Hematopoietic multipotent progenitor cell treated with erythropoietin and hydrocortisone succinate and interleukin-3 and kit ligand, for 15 days (in vitro differentiated cells): ENCODE data around the gene CST7.
"Not testable (repeated sequence)": the region's sequence is repeated elsewhere in the genome, so short reads cannot be mapped to it uniquely, and the experiment has no call there.

Experiments used
- DNase-seq: peaks from one replicate; pipeline ENCODE4 v3.0.0-alpha.2; 2015; ENCODE audit warnings: low spot score

CST7 gene

DNA sequence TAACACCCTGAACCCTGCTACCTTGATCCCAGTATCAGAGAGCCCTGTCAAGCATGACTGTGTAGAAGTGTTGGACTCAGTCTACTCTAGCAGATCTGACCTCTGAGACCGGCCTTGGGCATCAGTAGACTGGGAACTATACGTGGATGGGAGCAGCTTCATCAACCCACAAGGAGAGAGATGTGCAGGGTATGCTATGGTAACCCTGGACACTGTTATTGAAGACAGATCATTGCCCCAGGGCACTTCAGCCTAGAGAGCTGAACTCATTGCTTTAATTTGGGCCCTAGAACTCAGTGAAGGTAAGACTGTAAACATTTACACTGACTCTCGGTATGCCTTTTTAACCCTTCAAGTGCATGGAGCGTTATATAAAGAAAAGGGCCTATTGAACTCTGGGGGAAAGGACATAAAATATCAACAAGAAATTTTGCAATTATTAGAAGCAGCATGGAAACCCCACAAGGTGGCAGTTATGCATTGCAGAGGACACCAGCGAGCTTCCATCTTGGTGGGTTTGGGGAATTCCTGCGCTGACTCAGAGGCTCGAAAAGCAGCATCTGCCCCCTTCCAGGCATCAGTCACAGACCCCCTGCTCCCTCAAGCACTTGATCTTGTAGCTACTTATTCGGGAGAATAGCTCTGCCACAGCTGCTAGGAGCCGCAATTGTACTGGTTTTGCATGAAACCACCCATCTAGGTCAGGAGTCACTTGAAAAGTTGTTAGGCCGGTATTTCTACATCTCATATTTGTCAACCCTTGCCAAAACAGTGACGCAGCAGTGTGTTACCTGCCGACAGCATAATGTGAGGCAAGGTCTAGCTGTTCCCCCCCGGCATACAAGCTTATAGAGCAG is 19.0 kb upstream of the CST7 start:
- not testable (repeated sequence) for DNase-seq

DNA sequence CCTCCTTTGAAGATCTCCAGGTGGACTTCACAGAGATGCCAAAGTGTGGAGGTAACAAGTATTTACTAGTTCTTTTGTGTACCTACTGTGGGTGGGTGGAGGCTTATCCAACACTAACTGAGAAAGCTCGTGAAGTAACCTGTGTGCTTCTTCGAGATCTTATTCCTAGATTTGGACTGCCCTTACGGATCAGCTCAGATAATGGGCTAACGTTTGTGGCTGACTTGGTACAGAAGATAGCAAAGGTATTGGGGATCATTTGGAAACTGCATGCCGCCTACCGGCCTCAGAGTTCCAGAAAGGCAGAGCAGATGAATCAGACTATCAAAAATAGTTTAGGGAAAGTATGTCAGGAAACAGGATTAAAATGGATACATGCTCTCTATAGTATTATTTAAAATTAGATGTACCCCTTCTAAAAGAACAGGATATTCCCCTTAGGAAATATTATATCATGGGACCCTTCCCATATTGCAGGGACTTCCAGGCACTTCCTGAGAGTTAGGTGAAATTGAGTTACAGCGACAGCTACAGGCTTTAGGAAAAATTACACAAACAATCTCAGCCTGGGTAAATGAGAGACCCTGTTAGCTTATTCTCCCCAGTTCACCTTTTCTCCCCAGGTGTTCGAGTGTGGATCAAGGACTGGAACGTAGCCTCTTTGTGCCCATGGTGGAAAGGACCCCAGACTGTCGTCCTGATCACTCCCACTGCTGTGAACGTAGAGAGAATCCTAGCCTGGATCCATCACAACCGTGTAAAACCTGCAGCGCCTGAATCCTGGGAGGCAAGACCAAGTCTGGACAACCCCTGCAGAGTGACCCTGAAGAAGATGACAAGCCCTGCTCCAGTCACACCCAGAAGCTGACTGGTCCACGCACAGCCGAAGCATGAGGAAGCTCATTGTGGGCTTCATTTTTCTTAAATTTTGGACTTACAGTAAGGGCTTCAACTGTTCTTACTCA is 18.1 kb upstream of the CST7 start:
- not testable (repeated sequence) for DNase-seq

DNA sequence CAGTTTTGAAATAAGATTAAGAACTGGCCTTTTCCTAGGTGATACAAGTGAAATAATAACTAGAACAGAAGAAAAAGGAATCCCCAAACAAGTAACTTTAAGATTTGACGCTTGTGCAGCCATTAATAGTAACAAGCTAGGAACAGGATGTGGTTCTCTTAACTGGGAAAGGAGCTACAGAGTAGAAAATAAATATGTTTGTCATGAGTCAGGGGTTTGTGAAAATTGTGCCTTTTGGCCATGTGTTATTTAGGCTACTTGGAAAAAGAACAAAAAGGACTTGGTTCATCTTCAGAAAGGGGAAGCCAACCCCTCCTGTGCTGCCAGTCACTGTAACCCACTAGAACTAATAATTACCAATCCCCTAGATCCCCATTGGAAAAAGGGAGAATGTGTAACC is 17.2 kb upstream of the CST7 start:
- DNase-seq, result not testable (repeated sequence)

DNA sequence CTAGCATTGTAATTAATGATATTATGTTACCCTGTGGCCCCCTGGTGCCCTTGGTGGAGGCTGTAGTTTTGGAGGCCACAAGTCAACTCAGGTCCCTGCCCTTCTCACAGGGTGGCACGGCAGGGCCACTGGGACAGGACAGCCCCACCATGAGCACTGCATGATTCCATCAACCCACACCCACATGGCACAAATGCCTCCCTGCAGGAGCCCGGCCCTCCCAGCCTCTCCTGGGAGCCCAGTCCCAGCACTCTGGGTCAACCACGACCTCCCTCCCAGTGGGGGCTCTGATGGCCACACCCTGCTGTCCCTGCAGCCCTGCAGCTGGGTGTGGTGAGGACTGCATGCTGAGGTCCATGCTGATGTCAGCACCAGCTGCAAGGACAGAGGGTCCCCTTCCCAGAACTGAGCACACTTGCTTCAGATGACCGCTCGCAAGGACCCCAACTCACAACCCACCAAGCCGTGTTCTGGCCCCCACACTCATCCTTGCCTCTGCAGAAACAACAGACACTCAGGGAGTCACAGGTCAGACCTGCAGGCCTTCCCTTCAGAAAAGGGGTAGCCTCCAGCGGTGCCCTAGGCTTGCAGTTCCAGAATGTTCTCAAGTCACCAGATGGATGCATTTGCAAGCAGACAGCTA is 15.7 kb upstream of the CST7 start:
- no peak for DNase-seq

DNA sequence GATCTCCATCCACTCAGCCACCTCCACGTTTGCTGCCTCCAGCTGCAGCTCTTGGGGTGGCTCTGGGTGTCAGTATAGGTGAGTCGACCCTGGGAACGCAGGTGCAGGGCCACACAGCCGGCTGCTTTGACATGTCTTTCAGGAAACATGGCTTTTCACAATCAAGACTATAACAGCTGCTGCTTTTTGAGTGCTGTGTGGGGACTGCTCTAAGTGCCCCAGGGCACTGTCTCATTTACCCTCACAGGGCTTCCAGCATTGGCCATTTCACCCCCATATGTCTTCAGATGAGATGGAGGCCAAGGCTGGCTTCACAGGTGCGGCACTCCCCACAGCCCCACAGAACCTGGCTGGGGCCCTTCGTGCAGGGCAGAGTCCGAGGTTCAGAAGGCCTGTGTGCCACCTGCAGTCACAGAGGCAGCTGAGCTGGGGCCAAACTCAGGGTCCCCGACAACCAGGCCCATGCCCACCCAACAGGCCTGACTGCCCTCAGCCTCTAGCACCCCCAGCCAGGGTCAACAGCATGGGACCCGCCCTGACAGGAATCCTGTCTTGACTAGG is 14.9 kb upstream of the CST7 start:
- no peak for DNase-seq

DNA sequence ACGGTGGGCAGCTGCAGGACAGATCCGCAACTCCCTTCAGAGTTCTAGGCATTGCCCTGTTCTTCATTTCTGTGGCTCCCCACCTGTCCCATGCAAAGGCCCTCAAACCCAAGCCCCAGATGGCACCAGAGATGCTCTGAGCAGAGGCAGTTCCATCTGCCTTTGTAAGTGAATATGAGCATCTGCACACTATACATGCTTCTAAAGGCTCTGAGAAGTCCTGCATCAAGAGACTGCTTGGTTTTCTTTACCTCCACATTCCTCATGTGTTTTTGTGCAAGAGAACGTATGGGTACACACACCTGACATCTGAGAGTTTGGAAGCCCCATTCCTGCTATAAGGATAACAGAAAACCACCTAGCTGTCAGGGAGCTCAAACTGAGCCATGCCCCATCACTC is 14.4 kb upstream of the CST7 start:
- no peak for DNase-seq

DNA sequence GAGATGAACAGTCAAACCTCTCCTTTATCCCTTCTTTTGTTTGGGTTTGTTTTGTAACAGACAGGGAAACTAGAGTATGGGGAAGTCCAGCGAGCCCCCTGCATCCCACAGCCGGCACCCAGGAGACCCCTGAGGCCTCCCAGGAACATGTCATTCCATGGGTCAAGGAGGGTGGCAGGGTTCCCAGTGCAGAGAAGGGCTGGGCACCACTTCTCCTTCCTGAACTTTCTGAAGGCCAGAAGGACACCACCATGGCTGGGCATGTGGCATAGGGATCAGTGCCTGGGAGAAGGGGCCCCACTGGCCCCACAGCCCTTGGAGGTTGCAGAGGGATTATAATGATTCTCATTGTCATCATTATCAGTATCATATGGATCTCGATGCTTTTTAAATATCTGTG is 13.9 kb upstream of the CST7 start:
- no peak for DNase-seq

DNA sequence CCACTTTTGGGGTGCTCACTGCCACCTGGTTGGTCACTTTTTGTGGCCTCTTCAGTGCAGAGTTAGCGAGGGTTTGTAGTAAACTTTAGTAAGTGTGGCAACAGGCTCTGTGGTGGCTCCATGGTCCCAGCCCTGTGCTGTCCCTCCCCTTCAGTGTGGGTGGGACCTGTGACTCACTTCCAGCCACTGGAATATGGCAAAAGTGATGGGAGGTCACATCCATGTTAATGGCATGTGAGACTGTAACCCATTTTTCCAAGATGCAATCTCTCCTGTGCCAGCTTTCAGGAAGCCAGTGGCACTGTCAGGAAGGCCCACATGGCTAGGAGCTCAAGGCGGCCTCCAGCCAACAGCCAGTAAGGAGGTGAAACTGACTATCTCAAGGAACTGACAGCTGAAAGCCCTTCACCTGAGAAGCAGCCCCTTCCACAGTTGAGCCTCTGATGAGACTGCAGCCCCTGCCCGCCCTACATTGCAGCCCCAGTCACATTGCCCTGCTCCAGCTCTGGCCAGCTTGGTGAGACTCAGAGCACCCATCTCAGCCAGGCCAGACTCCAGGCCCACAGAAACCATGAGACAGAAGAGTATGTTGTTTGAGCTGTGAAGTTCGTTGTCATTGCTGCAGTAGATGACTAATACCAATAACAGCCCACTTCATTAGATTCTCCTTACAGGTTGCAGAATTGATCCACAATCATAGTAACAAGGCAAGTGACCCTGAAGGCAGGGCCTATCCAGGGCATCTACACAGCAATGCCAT is 13.1 kb upstream of the CST7 start:
- no peak for DNase-seq

DNA sequence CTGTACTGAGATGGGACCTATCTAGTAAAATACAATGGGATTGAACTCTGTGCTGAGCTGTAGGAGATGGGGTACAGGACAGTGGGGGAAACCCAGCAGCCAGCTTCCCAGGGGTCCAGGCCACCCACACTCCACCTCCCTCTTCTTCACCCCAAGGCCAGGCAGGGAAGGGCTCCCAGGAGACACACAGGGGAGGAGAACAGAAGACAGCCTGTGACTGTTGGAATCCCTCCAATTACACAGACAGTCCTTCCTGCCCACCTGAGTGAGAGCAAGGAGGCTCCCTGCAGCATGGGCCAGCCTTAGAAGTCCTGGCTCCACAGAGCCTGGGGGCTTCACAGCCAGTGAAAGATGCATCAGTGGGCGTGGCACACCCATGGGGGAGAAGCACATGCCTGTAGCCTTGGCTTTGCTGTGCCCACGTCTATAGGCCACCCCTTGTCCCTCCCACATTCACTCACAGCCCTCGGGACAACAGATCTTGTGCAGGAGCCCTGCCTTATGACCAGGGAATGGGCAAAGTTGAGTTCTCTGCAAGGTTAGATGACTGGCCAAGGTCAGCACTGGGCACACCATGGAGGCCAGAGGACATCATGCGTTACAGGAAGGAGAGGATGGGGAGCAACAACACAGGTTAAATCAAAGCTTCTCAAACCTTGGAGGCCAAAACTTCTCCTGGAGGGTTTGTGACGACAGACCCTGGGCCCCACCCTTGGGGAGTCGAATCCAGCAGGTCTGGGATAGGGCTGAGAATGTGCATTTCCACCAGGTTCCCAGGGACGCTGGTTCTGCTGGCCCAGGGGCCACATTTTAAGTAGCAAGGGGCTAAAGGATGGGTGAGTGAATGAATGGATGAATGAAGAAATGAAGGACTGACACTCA is 12.3 kb upstream of the CST7 start:
- no peak for DNase-seq

DNA sequence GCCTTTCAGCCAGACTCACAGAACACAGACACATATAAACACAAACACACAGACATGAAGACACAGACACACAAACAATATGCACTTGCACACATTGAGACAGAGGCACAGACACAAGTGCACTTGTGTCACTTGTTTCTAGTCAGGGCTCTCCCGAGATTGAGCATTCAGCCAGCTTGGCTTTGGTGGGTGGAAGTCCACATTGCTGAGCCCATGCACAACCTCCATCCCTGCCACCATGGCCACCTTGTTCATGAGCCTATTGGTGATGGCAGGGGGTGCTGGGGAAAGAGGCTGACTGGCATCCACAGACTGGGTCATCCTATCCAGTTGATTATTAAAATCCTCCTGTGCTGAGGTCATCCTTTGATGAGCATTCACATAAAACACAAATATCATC is 11.5 kb upstream of the CST7 start:
- no peak for DNase-seq

DNA sequence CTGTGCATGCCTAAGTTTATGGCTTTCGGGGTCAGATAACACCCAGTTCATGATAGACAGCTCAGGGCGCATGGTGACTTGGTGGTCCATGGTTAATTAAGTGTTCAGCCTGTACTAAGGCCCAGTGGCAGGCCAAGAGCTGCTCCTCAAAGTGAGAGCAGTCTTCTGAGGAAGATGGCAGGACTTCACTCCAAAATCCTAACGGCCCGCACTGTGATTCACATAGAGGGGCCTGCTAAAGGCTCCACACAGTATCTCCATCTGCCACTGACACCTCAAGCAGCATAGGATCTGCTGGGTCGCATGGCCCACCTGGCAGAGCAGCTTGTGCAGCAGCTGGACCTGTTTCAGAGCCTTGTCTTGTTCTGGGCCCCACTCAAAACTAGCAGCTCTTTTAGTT is 10.6 kb upstream of the CST7 start:
- no peak for DNase-seq

DNA sequence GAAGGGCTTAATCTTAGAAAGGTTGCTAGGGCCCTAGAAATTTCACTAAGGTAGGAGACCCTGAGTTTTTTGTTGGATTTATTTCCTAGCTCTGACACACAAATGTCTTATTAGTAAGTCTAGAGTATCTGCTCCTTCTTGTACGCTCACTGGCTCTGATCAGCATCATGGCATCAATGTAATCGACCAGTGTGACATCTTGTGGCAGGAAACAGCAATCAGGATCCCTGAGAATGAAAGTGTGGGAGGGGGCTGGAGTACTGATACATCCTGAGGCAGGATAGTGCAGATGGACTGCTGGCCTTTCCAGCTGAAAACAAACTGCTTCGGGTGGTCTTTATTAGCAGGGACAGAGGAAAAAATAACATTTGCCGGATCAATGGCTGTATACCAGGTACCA is 10.0 kb upstream of the CST7 start:
- no peak for DNase-seq

DNA sequence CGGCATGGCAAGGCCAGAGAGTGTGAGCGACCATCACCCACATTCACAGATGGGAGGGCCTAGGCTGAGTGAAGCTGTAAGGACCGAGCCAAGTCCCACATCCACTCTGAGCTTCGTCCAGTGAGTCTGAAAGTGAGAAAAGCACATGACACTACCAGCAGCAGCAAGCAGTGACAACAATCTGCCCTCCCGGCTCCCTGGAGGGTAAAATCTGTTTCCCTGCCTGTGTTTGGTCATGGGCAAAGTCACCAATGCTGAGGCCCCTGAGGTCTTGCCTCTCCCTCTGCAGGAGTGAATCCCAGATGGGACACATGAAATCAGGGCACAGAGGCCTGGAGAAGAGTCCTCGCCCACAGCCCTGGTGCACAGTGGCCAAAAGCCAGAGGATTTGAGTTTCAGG is 6.4 kb upstream of the CST7 start:
- no peak for DNase-seq

DNA sequence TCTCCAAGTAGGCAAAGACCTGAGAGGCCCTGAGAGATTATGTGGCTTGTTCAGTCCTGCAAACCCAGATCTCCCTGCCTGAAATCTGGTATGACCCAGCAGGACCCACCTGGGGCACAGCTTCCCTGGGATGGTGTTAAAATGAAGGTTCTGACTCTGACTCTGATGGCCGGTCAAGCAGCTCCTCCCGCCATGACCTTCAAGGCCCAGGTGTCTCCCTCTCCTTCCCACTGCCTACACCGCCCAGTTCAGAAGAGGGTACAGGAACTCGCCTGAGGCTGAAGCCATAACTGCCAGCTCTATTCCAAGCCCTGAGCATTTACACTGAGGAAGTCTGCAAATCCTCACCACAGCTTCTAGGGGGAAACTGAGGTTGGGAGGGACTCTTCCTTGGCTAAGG is 5.9 kb upstream of the CST7 start:
- DNase-seq, result no peak

DNA sequence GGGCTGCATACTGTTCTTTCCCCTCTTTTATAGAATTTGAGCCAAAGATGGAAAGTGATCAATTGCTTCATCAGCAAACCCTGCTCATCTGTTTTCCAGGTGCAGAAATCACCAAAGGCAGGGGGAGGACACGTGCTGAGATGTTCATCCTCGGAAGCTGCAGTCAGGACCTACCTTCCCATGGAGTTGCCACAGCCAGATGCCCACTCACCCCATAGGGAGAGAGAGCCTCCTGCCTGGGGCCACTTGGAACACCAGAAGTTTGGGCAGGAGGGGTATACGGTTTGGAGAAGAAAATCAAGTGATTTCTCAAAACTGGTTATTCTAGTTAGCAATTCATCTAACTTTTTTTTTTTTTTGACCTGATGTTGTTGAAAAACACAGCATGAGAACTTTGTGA is 5.3 kb upstream of the CST7 start:
- no peak for DNase-seq

DNA sequence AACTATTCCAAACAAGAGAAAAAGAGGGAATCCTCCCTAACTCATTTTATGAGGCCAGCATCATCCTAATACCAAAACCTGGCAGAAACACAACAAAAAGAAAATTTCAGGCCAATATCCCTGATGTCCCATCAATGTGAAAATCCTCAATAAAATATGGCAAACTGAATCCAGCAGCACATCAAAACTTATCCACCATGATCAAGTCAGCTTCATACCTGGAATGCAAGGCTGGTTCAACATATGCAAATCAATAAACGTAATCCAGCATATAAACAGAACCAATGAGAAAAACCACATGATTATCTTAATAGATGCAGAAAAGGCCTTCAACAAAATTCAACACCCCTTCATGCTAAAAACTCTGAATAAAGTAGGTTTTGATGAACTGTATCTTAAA is 2.7 kb upstream of the CST7 start:
- DNase-seq, result not testable (repeated sequence)

DNA sequence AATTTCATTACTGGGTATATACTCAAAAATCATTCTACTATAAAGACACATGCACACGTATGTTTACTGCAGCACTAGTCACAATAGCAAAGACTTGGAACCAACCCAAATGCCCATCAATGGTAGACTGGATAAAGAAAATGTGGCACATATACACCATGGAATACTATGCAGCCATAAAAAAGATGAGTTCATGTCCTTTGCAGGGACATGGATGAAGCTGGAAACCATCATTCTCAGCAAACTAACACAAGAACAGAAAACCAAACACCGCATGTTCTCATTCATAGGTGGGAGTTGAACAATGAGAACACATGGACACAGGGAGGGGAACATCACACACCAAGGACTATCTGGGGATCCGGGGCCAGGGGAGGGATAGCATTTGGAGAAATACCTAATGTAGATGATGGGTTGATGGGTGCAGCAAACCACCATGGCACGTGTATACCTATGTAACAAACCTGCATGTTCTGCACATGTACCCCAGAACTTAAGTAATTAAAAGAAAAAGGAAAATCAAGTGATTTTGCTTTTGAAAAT is 602 bp upstream of the CST7 start:
- DNase-seq, result not testable (repeated sequence)

DNA sequence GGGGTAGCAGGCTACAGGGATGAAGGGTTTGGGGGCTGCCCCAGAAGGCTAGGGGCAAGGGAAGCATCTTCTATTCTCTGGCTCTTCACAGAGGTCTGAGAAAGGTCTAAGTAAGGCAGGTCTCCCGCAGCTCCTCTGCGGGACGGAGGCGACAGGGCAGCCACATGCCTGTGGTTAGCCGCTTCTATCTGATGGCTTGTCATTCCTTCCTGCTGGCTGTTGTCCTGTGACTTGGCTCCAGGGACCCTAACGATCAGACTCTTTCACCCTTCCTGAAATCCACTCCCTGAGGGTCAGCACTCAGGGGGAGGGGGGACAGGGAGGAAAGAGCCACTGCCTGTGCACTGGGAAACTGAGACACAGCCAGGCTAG is 673 bp downstream of the CST7 start:
- no peak for DNase-seq

DNA sequence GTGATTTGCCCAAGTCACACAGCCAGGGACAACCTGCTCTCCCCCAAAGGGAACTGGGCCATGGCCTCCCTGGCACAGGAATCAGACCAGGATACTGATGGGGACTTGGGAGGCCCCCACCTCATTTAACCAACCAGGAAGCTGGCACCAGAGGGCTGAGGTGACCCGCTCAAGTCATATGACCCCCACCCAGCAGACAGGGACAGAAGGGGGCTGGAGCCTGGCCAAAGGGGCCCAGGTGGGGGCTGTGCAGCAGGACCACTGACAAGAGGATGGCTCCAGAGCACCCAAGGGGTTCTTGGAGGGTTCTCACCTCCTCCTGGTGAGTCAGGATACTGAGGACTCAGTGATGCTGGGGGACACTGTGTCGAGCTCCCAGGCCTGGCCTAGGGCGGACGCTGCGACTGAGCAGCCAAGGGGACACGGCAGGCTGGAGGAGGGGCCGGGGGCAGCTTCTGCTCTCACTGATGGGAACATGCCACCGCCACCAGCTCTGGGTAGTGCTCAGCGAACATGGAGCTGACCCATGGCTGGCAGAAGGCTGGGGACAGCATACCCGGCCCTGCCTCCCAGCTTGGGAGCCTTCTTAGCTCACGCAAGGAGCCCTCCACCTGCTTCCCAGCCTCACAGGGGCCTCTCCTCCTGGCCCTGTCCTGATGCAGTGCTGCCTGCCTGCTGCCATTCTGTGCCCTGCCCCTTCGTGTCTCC is 1.2 kb downstream of the CST7 start:
- DNase-seq, result no peak
